Osteoblast (primary cell): ENCODE results near the gene SRRM5. TPM values are rescaled to one million over a fixed set of nuclear protein-coding genes. Genes with fewer than 3 reads are reported as not detected.
"Not testable (repeated sequence)": the region's sequence is repeated elsewhere in the genome, so short reads cannot be mapped to it uniquely, and the experiment has no call there.

Source experiments
- DNase-seq: peaks from one replicate; pipeline ENCODE4 v3.0.0; 2011; ENCODE audit warnings: low spot score, mixed read lengths; ENCODE audit not compliant: insufficient read length; ENCODE audit errors: missing footprints
- H2AFZ ChIP-seq: 2 replicates; pipeline ENCODE4 v1.6.0; 2011; ENCODE audit warnings: mild to moderate bottlenecking, low read length
- H3K27ac ChIP-seq: 2 replicates; pipeline ENCODE4 v1.5.1; 2011; ENCODE audit warnings: mild to moderate bottlenecking, low read depth, low read length, moderate library complexity
- H3K27me3 ChIP-seq: 2 replicates; pipeline ENCODE4 v1.6.0; 2012; ENCODE audit warnings: mild to moderate bottlenecking, control low read depth, inconsistent platforms, low read length, moderate library complexity; ENCODE audit not compliant: insufficient read depth
- H3K36me3 ChIP-seq: 2 replicates; pipeline ENCODE4 v1.5.1; 2011; ENCODE audit warnings: mild to moderate bottlenecking, low read length, control low read depth, moderate library complexity; ENCODE audit not compliant: insufficient read depth
- H3K4me1 ChIP-seq: 2 replicates; pipeline ENCODE4 v1.5.1; 2011; ENCODE audit warnings: mild to moderate bottlenecking, low read length, control low read depth, moderate library complexity; ENCODE audit not compliant: insufficient read depth
- H3K4me2 ChIP-seq: 2 replicates; pipeline ENCODE4 v1.6.0; 2011; ENCODE audit warnings: mild to moderate bottlenecking, low read length; ENCODE audit not compliant: insufficient read depth
- H3K4me3 ChIP-seq: fragments of 200-600 bp; sonication (generic); 3 replicates; pipeline ENCODE4 v1.5.1; 2012; ENCODE audit warnings: mild to moderate bottlenecking, low read length, inconsistent platforms; ENCODE audit not compliant: insufficient read depth
- H3K79me2 ChIP-seq: 2 replicates; pipeline ENCODE4 v1.6.0; 2012; ENCODE audit warnings: mild to moderate bottlenecking, low read length, control low read depth, inconsistent platforms; ENCODE audit not compliant: insufficient read depth
- H3K9me3 ChIP-seq: 2 replicates; pipeline ENCODE4 v1.5.1; 2011; ENCODE audit warnings: low read depth, low read length, control low read depth
- H4K20me1 ChIP-seq: 2 replicates; pipeline ENCODE4 v1.6.0; 2012; ENCODE audit warnings: mild to moderate bottlenecking, low read length, control low read depth; ENCODE audit not compliant: insufficient read depth
- total RNA-seq: library from RNA; depleted of rRNA; stranded (reverse); fragments of >200 nt; gene quantifications from 2 replicates; pipeline ENCODE4 v1.2.3, GENCODE V29; 2012
- TF ChIP-seq, protein P1 (sequence below): IDR thresholded peaks from 2 replicates; pipeline ENCODE4 v1.5.1; 2011; ENCODE audit warnings: mild to moderate bottlenecking, low read depth, low read length, moderate library complexity; ENCODE audit errors: extremely low read depth

The SRRM5 gene
- total RNA-seq, 1 donor, result under 0.01 TPM

DNA sequence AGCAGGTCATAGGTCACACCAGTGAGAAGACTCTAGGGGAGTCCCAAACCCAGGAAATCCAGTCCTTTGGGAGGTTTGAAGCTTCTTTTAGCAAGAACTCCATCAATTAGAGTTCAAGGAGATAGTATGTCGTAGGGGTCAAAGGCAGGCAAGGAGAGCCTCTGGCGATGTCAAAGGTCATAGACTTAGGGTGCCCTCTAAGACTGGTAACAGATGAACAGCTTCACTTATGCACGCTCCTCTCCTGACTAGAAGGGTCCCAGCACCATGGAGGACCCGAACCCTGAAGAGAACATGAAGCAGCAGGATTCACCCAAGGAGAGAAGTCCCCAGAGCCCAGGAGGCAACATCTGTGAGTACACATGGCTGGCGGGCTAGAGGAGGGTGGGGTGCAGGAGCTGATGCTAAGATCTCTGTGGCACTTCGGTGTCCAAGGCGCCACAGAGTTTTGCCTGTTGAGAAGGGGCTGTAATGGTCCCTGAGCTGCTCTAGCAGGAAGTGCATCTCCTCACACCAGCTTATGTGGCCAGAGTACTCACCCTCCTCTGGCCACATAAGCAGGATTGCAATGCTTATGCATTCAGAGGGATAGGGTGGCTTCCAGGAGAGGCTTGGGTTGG lies 14.9 kb upstream of the SRRM5 start:
- Histone ChIP-seq H3K4me1 (peaks cover 26% of the 10 kb centered on the region), H3K27ac (peak overlapping the region; percentile 99), H3K4me3 (peak overlapping the region; percentile 85), H2AFZ (peak overlapping the region; percentile 92), H3K36me3 (peaks cover 37% of the 10 kb centered on the region), H3K9me3 (no peaks in the 10 kb centered on the region), H4K20me1 (peaks cover 17% of the 10 kb centered on the region), H3K4me2 (peak overlapping the region; percentile 96), H3K27me3 (no peaks in the 10 kb centered on the region), H3K79me2 (peaks cover 68% of the 10 kb centered on the region)
- TF ChIP-seq, protein P1, sequence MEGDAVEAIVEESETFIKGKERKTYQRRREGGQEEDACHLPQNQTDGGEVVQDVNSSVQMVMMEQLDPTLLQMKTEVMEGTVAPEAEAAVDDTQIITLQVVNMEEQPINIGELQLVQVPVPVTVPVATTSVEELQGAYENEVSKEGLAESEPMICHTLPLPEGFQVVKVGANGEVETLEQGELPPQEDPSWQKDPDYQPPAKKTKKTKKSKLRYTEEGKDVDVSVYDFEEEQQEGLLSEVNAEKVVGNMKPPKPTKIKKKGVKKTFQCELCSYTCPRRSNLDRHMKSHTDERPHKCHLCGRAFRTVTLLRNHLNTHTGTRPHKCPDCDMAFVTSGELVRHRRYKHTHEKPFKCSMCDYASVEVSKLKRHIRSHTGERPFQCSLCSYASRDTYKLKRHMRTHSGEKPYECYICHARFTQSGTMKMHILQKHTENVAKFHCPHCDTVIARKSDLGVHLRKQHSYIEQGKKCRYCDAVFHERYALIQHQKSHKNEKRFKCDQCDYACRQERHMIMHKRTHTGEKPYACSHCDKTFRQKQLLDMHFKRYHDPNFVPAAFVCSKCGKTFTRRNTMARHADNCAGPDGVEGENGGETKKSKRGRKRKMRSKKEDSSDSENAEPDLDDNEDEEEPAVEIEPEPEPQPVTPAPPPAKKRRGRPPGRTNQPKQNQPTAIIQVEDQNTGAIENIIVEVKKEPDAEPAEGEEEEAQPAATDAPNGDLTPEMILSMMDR, result no peak
- peak; percentile 81 for DNase-seq

DNA sequence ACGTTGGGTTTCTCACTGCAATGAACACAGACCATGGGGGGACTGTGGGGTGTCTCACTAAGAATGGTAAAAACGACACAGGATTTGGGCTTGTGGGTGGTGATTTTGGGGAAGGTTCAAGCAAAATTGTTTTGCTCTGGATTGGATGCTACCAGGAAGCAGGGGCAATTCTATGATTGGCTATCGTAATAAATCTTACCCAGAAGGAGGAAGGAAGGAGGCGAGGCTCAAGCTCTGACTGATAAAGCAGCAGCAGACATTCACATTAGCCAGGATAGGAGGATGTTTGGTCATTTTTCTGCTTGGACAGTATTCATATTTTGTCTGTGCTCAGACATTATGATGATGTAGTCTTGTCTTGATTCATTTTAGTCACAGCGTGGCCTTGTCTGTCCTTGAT lies 14.0 kb upstream of the SRRM5 start:
- H3K4me2 ChIP-seq, result peak overlapping the region; percentile 96
- no peaks in the 10 kb centered on the region for H3K27me3 ChIP-seq
- H3K4me1 ChIP-seq, result peaks cover 26% of the 10 kb centered on the region
- peak; percentile 48 for DNase-seq
- TF ChIP-seq, protein P1, result no peak
- H3K79me2 ChIP-seq, result peaks cover 59% of the 10 kb centered on the region
- no peaks in the 10 kb centered on the region for H3K9me3 ChIP-seq
- peak overlapping the region; percentile 99 for H3K27ac ChIP-seq
- H4K20me1 ChIP-seq, result peaks cover 12% of the 10 kb centered on the region
- peak overlapping the region; percentile 85 for H3K4me3 ChIP-seq
- peaks cover 30% of the 10 kb centered on the region for H3K36me3 ChIP-seq
- H2AFZ ChIP-seq, result no peak overlapping the region

DNA sequence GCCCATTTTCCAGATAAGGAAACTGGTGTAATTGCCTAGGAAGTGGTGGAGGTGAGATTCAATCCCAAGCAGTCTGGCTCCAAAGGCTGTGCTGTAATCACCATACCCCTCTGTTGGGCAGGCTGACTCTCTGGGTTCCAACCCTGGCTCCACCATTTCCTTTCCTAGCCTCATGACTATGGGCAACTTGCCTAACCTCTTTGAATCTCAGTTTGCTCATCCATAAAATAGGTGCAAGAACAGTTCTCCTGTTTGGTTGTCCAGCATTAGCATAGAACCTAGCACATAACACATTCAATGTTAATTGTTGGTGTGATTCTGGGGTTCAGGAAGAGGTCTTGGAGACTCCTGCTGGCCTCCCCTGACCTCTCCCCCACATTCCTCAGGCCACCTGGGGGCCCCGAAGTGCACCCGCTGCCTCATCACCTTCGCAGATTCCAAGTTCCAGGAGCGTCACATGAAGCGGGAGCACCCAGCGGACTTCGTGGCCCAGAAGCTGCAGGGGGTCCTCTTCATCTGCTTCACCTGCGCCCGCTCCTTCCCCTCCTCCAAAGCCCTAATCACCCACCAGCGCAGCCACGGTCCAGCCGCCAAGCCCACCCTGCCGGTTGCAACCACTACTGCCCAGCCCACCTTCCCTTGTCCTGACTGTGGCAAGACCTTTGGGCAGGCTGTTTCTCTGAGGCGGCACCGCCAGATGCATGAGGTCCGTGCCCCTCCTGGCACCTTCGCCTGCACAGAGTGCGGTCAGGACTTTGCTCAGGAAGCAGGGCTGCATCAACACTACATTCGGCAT lies 13.2 kb upstream of the SRRM5 start:
- H3K79me2 ChIP-seq, result peaks cover 51% of the 10 kb centered on the region
- DNase-seq, result peak; percentile 21
- H3K27me3 ChIP-seq, result no peaks in the 10 kb centered on the region
- TF ChIP-seq, protein P1, result no peak
- peak overlapping the region; percentile 96 for H3K4me2 ChIP-seq
- no peak overlapping the region for H3K4me3 ChIP-seq
- H3K4me1 ChIP-seq, result peaks cover 25% of the 10 kb centered on the region
- H3K36me3 ChIP-seq, result peaks cover 22% of the 10 kb centered on the region
- no peak overlapping the region for H3K27ac ChIP-seq
- no peaks in the 10 kb centered on the region for H3K9me3 ChIP-seq
- H2AFZ ChIP-seq, result no peak overlapping the region
- peaks cover 12% of the 10 kb centered on the region for H4K20me1 ChIP-seq

DNA sequence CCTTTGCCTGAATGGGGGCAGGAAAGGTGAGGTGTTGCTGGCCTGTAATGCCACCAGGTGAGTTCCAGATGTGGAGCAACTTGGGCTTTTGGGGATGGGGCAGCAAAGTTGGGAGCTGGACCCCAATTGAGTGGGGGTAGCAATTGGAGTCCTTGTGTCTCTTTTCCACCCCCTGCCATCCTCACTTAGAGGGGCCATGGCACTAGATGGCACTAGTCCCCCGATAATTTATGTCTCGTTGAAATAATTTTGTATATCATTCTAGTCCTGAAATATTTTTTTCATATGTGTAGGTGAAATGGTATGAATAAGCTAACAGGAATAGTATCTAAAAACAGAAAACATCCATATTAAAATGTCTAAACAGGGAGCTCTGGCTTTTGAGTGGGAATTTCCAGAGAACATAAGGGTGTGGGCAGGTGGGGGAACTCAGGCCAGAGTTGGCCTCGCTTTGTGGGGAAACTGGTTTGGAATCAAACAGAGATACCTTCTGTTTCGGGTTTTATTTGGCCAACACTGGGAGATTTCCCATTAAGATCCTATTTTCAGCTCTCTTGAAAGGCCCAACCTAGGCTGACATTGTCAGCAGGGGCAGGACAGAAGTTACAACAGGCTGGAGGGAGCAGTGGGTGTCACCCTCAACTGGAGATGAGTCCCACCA lies 12.1 kb upstream of the SRRM5 start:
- Histone ChIP-seq H3K4me3 (no peak overlapping the region), H3K4me2 (no peak overlapping the region), H4K20me1 (peaks cover 1% of the 10 kb centered on the region), H3K79me2 (peaks cover 40% of the 10 kb centered on the region), H3K27me3 (no peaks in the 10 kb centered on the region), H3K4me1 (peaks cover 15% of the 10 kb centered on the region), H3K36me3 (peaks cover 18% of the 10 kb centered on the region), H2AFZ (no peak overlapping the region), H3K27ac (no peak overlapping the region), H3K9me3 (no peaks in the 10 kb centered on the region)
- peak; percentile 69 for DNase-seq
- TF ChIP-seq, protein P1, result no peak

DNA sequence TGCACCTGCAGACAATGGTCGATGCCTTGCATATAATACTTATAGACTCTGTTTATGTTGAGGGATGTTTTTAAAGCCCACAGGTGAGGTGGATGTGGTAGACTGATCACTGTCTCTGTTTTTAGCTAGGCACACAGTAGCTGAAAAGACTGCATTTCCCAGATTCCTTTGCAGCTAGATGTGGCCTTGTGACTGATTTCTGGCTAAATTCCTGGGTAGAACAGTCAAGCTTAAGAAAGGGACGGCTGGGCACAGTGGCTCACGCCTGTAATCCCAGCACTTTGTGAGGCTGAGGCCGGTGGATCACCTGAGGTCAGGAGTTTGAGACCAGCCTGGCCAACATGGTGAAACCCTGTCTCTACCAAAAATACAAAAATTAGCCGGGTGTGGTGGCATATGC lies 11.6 kb upstream of the SRRM5 start:
- H3K79me2 ChIP-seq, result peaks cover 35% of the 10 kb centered on the region
- not testable (repeated sequence) for H4K20me1 ChIP-seq, H3K27ac ChIP-seq, H3K4me2 ChIP-seq, DNase-seq, H2AFZ ChIP-seq, H3K4me3 ChIP-seq, H3K27me3 ChIP-seq, H3K9me3 ChIP-seq
- H3K4me1 ChIP-seq, result peaks cover 15% of the 10 kb centered on the region
- H3K36me3 ChIP-seq, result peaks cover 18% of the 10 kb centered on the region
